H1 (cell line): ENCODE measurements around the gene SLC17A8.

Experiments used
- CTCF ChIP-seq, 3 experiments: IDR thresholded peaks; 1 replicate in 2 of 3; 2 replicates in 1 of 3; pipeline versions ENCODE4 v1.5.1 to v1.6.1; 2011; ENCODE audit warnings: low read length in 3 of 3, mild to moderate bottlenecking in 3 of 3, inconsistent platforms in 2 of 3, low read depth in 1 of 3, moderate library complexity in 1 of 3; ENCODE audit not compliant: insufficient read depth in 1 of 3; ENCODE audit errors: control extremely low read depth in 1 of 3
- EZH2 ChIP-seq: fragments of 200-600 bp; sonication (generic); IDR thresholded peaks from 2 replicates; pipeline ENCODE4 v1.7.1; 2012; ENCODE audit warnings: low read depth, mild to moderate bottlenecking, moderate library complexity, low read length, inconsistent platforms; ENCODE audit not compliant: severe bottlenecking
- POLR2A ChIP-seq, 2 experiments: IDR thresholded peaks; 1 replicate in 1 of 2; 2 replicates in 1 of 2; pipeline ENCODE4 v1.6.1; 2011; ENCODE audit warnings: low read depth in 2 of 2, low read length in 2 of 2, mild to moderate bottlenecking in 2 of 2; ENCODE audit errors: control extremely low read depth in 1 of 2
- YY1 ChIP-seq: IDR thresholded peaks from 2 replicates; pipeline ENCODE4 v1.6.1; 2011; ENCODE audit warnings: low read depth, mild to moderate bottlenecking, low read length

DNA sequence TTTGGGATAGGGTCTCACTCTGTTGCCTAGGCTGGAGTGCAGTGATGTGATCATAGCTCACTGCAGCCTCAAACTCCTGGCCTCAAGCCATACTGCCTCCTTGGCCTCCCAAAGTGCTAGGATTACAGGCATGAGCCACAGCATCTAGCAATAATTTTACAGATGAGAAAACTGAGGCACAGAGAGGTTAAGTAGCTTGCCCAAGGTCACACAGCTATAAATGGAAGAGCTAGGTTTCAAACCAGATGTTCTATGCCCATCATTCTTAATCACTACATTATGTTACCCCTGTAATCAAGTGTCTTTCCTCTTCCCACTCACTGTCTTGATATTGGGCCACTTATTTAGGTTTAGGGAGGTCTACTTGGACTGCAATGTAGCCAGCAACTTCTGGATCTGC lies 3.6 kb downstream of the SLC17A8 start:
- TF ChIP-seq EZH2 (no peak), YY1 (no peak), POLR2A (IDR thresholded peaks at IDR 0.05; ENCODE audit: control extremely low read depth in 1 of 2, low read depth in 2 of 2, low read length in 2 of 2) (no peak), CTCF (IDR thresholded peaks at IDR 0.05; ENCODE audit: control extremely low read depth in 1 of 3, insufficient read depth in 1 of 3, low read depth in 1 of 3, low read length in 3 of 3) (no peak)
